OCI-M1 (cell line): ENCODE results near the gene C1orf146.
A peak's percentile ranks its signal among the peaks of the same experiment; 100 is the strongest.
"Not testable (repeated sequence)": the region's sequence is repeated elsewhere in the genome, so short reads cannot be mapped to it uniquely, and the experiment has no call there.

ENCODE experiments used
- DNase-seq: peaks from one replicate; lab custom pipeline; 2025; lab: John Stamatoyannopoulos, UW

C1orf146 gene, protein sequence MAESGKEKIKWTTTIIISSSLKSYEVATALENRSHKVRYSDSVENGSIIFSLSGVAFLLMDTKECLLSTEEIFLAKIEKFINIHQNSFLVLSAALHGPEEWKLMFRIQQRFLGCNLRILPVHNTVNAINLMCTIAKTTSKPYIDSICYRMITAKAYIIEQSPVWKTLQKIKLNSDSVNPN

GRCh38 chr1:92217721-92218120, at the start of gene C1orf146:
Gene C1orf146, plus strand, starts transcription at chr1:92217915. Its CDS starts 13,506 bp downstream, at chr1:92231421.
- no peak for DNase-seq

GRCh38 chr1:92168657-92169056, 49.1 kb upstream of the C1orf146 start:
- DNase-seq = no peak

DNA sequence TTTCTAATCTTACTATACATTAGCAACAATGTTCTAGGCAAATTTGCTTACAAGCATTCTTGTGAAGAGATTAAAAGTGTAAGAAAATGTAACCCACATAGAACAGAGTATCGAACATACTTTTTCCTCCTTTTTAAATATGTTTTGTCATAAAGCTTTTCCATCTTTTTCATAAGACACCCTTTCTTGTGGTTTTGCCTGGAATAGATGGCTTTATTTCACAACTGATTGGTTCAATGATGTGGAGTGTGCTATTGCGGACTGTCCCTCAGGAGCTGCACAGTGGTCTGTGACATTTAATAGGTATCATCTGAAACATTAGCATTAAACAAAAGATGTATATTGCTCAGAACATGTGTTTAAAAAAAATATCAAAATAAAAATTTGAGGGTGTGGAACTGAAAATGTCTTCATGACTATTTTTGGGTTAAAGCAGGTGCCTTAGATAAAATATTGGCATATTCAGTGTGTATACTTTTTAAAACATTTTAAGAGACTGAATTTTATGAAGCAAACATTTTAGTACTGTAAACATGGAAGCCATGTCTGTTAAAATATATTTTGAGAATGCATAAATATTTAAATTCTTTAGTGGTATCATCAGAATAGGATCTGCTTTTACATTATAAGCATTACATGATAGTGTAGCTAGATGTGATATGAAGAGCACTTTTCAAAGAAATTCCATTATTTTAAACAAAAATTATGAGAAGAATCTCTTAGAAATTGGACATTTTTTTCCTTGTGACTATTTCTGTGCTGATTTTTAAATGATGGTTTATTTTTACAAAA, 48.3 kb upstream of the C1orf146 start:
- no peak for DNase-seq

GRCh38 chr1:92184632-92185031, 33.1 kb upstream of the C1orf146 start:
- DNase-seq = no peak

- DNase-seq = no peak
Observed at GRCh38 chr1:92186081-92186480, 31.6 kb upstream of the C1orf146 start.

DNA sequence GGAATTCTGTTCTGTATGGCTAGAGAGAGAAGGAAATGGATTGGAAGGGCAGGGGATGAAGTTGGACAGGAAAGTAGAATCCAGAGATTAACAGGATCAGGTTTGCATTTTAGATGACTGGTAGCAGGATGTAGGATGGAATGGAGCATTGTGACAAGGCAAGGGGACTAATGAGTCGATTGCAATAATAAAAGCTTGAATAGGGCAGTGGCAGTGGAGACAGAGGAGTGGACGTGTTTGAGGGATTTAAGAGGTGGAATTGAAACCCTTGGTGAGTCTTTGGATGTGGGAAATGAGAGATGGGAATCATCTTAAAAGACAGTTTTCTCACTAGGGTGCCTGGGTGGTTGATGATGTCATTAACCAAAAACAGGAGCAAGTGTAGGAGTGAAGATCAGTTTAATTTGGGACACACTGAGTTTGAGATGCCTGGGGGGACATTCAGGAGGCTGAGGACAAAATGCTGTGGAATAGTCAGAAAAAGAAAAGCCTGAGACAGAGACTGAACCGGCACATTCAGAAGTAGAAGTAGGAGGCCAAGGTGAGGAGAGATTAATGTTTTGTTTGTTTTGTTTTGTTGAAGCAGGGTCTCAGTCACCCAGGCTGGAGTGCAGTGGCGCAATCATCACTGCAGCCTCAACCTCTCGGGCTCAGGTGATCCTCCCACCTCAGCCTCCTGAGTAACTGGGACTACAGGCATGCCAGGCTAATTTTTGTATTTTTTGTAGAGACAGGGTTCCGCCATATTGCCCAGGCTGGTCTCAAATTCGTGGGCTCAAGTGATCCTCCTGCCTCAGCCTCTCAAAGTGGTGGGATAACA, 29.1 kb upstream of the C1orf146 start:
- no peak for DNase-seq

GRCh38 chr1:92191726-92192125, 26.0 kb upstream of the C1orf146 start:
- no peak for DNase-seq

DNA sequence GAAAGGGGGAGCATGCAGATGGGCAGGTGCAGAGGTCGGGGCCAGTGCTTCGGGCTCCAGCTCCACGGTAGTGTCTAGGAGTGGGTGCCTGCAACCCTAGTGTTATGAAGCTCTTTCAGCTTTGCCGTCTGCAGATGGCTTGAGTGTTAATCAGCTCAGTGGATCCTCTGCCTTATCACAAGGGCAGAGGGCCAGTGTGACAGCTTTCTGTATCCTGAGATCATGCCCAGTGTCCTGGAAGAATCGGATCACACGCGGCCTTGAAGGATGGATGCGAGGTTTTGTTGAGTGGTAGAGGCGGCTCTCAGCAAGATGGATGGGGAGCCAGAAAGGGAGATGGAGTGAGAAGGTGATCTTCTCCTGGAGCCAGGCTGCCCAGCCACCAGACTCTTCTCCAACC, 25.5 kb upstream of the C1orf146 start:
- no peak for DNase-seq

DNA sequence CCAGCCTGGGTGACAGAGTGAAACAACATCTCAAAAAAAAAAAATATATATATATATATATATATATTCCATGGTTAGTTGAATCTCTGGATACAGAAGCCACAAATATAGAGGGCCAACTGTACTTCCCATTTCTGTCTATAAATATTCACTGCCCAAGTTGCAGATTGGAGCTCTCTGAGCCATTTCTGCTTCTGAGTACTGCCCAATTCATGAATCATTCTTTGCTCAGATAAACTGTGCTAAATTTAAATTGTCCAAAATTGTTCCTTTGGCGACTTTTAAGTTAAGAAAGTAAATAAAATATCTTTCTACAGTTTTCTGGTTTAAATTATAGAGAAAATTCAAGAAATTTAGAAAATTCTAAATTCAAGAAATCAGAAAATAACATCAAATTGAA, 23.2 kb upstream of the C1orf146 start:
- peak; percentile 26 for DNase-seq

DNA sequence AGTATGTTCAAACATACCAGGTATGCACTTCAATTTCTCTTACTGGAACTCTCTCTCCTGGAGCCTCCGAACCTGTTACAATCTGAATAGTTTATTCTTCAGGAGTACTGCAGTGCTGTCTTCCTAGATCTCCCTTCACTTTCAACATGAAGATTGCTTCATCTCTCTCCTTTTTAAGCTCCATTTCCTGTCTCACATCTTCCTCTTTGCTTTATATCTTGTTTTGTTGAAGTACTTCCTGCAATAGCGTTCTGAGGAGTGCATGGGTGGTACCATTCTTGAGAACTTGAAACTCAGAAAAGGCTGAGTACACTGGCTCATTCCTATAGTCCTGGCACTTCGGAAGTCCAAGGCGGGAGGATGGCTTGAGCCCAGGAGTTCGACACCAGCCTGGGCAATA, 15.7 kb upstream of the C1orf146 start:
- no peak for DNase-seq

GRCh38 chr1:92203105-92203504, 14.6 kb upstream of the C1orf146 start:
- DNase-seq = no peak

DNA sequence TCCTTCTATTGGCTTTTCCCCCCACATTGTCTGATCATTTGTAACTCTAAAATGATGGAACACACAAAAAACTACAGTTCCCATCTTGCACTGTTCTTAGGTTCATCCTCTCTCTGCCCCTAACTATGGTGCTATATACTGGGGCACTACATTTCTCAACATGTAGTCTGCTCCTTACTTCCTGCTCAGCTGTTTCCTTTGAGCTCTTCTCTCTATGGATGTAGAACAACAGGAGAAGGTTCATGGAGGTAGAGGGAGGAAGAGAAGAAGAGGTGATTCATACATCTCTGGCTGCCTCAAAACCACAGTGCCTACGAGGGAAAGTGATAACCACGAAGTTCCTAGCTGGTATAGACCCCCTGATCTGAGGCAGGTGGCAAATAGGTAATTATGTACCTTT, 7.0 kb upstream of the C1orf146 start:
- no peak for DNase-seq

DNA sequence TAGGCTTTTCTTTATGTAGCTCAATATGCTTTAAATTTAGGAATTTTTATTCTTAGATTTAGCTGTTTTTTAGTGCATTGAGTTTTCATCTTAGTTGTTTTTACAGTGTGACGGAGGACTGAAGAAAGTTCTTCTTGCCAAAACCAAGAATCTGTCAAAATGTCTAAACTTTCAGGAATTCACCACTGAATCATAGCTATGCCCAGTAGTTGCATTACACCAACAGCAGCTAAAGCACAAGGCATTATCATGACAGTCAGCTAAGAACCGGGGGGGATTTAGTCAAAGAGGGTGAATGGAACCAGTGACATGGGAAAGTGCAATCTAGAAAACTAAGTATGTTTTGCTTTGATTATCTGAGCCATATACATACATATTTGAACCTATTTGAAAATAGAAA, 6.5 kb upstream of the C1orf146 start:
- DNase-seq = no peak

DNA sequence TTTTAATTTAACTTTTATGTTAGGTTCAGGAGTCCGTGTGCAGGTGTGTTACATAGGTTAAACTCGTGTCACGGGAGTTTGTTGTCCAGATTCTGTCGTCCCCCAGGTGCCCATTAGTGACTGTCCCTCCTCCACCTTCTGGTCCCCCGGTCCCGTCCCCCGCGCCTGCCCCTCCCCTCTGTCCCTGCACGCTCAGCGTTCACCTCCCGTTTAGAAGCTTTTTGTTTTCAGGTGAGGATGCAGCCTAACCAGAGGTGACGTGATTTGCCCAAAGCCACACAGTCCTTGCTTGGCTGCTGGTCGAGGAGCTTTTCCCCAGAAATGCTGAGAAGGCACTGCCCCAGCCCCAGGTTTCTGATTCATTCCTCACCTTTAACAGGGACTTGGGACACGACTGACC, 844 bp downstream of the C1orf146 start:
- no peak for DNase-seq

- DNase-seq = no peak
Observed at GRCh38 chr1:92219028-92219427, 1.3 kb downstream of the C1orf146 start.

- no peak for DNase-seq
Observed at GRCh38 chr1:92228401-92228800, 10.7 kb downstream of the C1orf146 start.

DNA sequence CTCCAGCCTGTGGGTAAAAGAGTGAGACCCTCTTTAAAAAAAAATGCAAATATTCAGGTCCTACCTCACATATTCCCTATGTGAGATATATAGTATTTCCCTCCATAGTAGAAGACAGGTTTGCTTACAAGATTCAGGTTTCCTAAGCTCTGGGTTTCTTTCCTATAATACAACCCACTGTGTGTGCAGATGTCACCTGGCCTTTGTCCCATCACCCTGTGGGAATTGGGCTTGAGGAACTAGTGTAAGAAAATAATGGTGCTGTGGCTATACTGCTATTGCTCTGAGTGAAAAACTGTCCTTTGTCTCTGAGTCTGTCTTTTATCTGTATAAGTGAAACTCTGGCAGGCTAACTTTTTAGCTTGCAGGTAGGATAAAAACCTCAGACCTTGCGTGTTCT, 13.0 kb downstream of the C1orf146 start:
- no peak for DNase-seq

DNA sequence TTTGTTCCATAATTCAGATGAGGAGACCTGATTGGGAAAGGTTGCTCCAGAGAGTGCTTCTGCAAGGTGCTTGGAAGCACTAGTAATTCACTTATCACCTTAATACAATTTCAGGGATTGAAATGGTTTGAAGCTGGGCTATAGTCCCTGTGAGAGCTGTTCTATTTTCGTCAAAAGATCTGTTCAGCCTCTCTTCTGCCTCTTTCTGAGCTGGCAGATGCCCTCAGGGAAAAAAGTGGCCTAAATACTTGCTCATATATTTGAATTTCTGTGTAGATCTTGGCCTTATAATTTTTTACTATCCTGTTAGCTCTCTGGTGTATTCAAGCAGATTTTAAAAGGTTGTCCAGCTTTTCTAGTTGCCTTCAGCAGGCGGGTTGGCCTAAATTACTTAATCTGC, 22.3 kb downstream of the C1orf146 start:
- no peak for DNase-seq

DNA sequence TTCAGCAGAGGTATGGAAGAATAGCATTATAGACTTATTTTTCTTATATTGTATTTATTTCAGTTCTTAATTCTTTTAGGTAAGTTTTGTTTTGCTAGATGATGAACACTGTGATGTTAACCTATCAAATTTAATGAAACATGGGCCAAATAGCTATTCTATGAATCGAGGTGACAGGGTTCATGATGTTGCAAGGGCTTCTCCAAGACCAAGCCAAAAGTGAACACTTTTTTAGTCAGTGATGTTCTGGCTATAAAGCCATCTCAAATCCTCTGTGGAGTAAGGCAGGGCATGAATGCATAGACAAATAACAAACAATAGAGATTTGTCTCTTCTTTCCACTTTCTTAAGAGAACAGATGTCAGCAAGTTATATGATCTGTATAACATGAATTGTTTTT, 26.7 kb downstream of the C1orf146 start:
- no peak for DNase-seq

- DNase-seq = not testable (repeated sequence)
Observed at GRCh38 chr1:92254714-92255113, 37.0 kb downstream of the C1orf146 start.

- no peak for DNase-seq
Observed at GRCh38 chr1:92259350-92259749, 41.6 kb downstream of the C1orf146 start.

DNA sequence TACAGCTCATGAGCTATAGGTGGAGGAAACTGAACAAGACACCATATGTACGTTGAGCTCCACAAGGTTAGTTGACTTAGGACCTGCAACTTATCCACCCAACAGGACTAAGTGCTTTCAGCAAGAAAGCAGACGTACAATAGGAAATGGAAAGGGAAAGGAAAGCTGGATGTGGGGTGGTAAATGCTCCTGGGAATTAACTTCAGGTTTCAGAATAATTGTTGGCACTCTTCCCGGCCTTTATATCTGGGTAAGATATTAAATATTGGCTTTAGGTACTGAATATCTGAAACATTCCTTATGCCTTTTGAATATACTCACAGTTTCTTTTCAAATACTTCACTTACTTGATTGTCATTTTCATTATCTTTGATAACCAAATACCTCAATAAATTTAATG, 44.8 kb downstream of the C1orf146 start:
- no peak for DNase-seq

DNA sequence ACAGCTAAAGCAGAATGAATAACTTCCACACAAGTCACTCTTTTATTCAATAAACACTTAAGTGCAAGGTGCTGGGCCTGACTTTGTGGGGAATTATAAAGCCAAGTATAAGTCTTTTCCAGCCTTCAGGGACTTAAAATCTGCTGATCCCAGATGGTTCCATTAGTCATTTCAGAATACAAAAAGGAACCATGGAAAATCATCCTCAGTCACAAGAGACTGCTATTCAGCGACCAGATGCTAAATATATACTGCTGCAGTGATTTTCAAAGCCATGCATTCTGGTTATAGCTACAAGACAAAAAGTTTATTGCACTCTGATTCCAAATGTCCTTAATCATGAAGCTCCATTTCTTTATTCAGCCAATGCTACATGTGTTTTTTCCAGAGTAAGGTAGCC, 55.3 kb downstream of the C1orf146 start:
- no peak for DNase-seq
